BJ (cell line): Measurements from ENCODE around the gene GLUL. TPM values are rescaled to one million over a fixed set of nuclear protein-coding genes. Genes with fewer than 3 reads are reported as not detected.

Experiments used
- CTCF ChIA-PET: fragments of 350-600 bp; formaldehyde crosslinking; extraction: SDS; loops from one replicate; lab custom pipeline; 2021; ENCODE audit warnings: antibody characterized with exemption, inconsistent platforms; lab: Yijun Ruan, JAX
- POLR2A ChIA-PET: fragments of 300-600 bp; sonication (Branson Sonifier 250); formaldehyde crosslinking; extraction: SDS; loops from one replicate; lab custom pipeline; 2021; ENCODE audit warnings: antibody characterized with exemption; lab: Charles Lee
- DNase-seq: peaks from one replicate; pipeline ENCODE4 v3.0.0-alpha.2; 2011; ENCODE audit warnings: low read depth
- H3K27me3 ChIP-seq: 2 replicates; pipeline ENCODE4 v1.6.0; 2011; ENCODE audit warnings: low read length; ENCODE audit not compliant: control insufficient read depth, insufficient read depth
- H3K36me3 ChIP-seq: 2 replicates; pipeline ENCODE4 v1.5.1; 2011; ENCODE audit warnings: low read length; ENCODE audit not compliant: control insufficient read depth, insufficient read depth
- H3K4me3 ChIP-seq: 2 replicates; pipeline ENCODE4 v1.5.1; 2011; ENCODE audit warnings: low read depth, mild to moderate bottlenecking, control low read depth, low read length
- polyA minus RNA-seq: library from RNA; depleted of rRNA, polyadenylated mRNA; stranded (reverse); fragments of >200 nt; gene quantifications from 2 replicates; pipeline ENCODE4 v1.2.3, GENCODE V29; 2011; rRNA and poly(A)+ RNA removed
- polyA plus RNA-seq: library from polyadenylated mRNA; depleted of rRNA; stranded (reverse); fragments of >200 nt; gene quantifications from 2 replicates; pipeline ENCODE4 v1.2.3, GENCODE V29; 2011; rRNA removed
- TF ChIP-seq, protein P1 (sequence below): IDR thresholded peaks from 2 replicates; pipeline ENCODE4 v1.5.1; 2011; ENCODE audit warnings: low read depth, mild to moderate bottlenecking, control low read depth, inconsistent platforms, low read length, moderate library complexity; ENCODE audit not compliant: insufficient read depth

Gene GLUL
- polyA plus RNA-seq (325 and 494 TPM in 2 replicates), polyA minus RNA-seq (182 and 260 TPM in 2 replicates)

DNA sequence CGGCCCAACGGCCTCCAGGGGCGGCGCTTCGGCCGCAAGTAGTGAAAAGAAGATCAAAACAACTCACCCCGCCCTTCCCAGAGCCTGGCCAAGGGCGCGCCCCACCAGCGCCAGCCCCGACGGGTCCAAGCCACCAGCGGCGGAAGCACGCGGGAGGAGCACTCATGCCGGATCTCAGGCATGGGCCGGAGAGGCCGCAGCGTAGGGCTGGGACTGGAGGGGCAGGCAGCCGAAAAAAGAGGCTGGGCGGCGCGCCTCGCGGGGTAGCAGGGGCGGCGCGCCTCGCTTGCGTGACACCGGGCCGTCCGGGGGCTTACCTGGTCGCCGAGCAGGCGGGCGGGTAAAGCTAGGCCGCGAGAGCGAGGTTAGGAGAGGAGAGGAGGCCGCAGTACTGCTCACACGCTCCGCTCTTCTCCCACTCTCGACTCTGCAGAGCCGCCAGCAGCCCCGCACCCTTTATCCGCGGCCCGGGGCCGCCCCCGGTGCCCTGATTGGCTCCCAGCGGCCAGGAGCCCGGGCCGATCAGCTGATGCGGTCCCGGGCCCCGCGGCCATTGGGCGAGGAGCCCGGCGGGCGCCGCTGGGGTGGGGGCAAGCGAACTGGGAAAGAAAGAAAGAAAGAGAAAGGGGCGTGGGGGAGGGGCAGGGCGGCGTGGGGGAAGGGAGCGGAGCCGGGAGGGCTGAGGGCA lies at the start of gene GLUL:
GLUL (minus strand) TSS at position 429 of the 688 bp plus-strand sequence. CDS start 3,053 bp downstream, outside the sequence.
- TF ChIP-seq, protein P1, sequence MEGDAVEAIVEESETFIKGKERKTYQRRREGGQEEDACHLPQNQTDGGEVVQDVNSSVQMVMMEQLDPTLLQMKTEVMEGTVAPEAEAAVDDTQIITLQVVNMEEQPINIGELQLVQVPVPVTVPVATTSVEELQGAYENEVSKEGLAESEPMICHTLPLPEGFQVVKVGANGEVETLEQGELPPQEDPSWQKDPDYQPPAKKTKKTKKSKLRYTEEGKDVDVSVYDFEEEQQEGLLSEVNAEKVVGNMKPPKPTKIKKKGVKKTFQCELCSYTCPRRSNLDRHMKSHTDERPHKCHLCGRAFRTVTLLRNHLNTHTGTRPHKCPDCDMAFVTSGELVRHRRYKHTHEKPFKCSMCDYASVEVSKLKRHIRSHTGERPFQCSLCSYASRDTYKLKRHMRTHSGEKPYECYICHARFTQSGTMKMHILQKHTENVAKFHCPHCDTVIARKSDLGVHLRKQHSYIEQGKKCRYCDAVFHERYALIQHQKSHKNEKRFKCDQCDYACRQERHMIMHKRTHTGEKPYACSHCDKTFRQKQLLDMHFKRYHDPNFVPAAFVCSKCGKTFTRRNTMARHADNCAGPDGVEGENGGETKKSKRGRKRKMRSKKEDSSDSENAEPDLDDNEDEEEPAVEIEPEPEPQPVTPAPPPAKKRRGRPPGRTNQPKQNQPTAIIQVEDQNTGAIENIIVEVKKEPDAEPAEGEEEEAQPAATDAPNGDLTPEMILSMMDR, result 0 out of 2 replicates have a peak, but pooled peaks have one; percentile 29
- DNase-seq, result peak; percentile 63
- Histone ChIP-seq H3K4me3 (peak within 1 kb of the TSS; percentile 84), H3K36me3 (peaks cover 5% of the 10 kb centered on the region), H3K27me3 (no peaks in the 10 kb centered on the region)
- CTCF ChIA-PET, result interaction anchor here (0.7 to 12.0 kb wide), 10 partner anchors 55 to 396 kb away, joined by 3 to 291 read pairs (median 4); no protein-coding TSS in a partner anchor
- POLR2A ChIA-PET, result interaction anchor here (0.6 to 1.5 kb wide), 5 partner anchors 44 to 247 kb away, joined by 3 to 9 read pairs (median 6); no protein-coding TSS in a partner anchor

DNA sequence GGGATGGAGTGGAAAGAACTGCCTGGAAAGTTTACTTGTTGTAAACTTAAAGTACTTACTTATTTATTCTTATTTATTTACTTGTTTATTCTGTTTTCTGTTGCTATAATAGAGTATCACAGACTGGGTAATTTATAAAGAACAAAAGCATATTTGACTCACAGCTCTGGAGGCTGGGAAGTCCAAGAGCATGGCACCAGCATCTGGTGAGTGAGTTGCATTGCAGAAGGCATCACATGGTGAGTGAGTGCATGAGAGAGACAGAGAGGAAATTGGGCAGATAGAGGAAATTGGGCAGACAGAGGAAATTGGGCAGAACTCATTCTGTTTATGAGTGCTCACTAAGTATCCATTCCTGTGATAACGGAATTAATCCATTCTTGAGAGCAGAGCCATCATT lies 46.7 kb upstream of the GLUL start:
- CTCF ChIA-PET, result no interaction called here
- POLR2A ChIA-PET, result no interaction called here
- no peak overlapping the region for H3K4me3 ChIP-seq

DNA sequence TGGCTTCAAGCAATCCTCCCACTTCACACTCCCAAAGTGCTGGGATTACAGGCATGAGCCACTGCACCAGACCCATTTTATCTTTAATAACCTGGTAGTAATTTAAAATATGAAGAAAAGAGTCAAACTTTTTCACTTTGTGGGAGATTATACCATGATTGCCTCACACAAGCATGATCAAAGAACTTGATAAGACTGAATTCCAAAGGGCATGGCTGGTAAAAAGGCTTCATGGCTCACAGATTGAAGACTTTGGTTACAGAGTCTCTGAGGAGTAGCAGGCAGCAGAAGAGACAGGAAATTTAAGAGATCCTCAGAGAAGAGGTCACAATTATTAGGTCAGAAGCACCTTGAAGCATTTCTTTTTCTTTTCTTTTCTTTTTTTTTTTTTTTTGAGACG lies 42.0 kb upstream of the GLUL start:
- Histone ChIP-seq H3K4me3 (no peak overlapping the region), H3K36me3 (no peaks in the 10 kb centered on the region), H3K27me3 (no peaks in the 10 kb centered on the region)
- CTCF ChIA-PET, result no interaction called here
- POLR2A ChIA-PET, result no interaction called here
- TF ChIP-seq, protein P1, result no peak
- DNase-seq, result no peak

More for the DNA sequence above, 46.7 kb upstream of the GLUL start:
- Histone ChIP-seq H3K27me3 (no peaks in the 10 kb centered on the region), H3K36me3 (no peaks in the 10 kb centered on the region)
- DNase-seq, result no peak
- TF ChIP-seq, protein P1, result no peak

DNA sequence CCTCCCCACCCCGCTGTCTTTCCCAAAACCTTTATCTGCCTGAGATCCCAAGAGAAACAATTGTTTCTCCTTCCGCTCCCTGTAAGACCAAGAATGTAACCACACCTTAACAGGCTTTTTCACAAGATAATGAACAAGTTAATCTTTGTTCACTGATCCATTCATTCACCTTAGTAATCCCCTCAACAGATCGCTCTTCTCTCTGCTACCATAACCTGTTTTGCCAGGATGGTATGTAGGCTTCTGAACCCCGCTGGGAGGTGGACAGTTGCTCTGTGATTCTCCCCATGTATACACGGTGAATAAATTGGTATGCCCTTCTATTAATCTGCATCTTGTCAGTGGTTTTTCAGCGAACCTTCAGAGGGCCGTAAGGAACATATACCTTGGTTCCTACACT lies 39.7 kb upstream of the GLUL start:
- ChIA-PET POLR2A (no interaction called here), CTCF (no interaction called here)

More for the DNA sequence above, 39.7 kb upstream of the GLUL start:
- no peaks in the 10 kb centered on the region for H3K27me3 ChIP-seq
- H3K4me3 ChIP-seq, result no peak overlapping the region
- no peak for DNase-seq
- H3K36me3 ChIP-seq, result no peaks in the 10 kb centered on the region
- TF ChIP-seq, protein P1, result no peak
